ENCODE data around the gene PCP4. TPM values are rescaled to one million over a fixed set of nuclear protein-coding genes. Genes with fewer than 3 reads are reported as not detected.

PCP4 gene
- total RNA-seq, 1 donor from 2014 or later = 5.4 TPM

GRCh38 chr21:39863111-39863510 lies 4.1 kb upstream of the PCP4 start:
- Histone ChIP-seq H3K27me3 (ENCODE audit: low read depth) (peaks cover 8% of the 10 kb centered on the region), H3K27ac (replicated peaks) (no peak overlapping the region), H3K4me1 (no peaks in the 10 kb centered on the region), H3K36me3 (no peaks in the 10 kb centered on the region), H3K9me3 (replicated peaks) (no peaks in the 10 kb centered on the region), H3K4me3 (no peak overlapping the region)
- no peak for TF ChIP-seq CTCF (IDR thresholded peaks at IDR 0.05; ENCODE audit: borderline replicate concordance)
- no peak for DNase-seq
- intact Hi-C loops (cut with micrococcal nuclease) = loop anchor here (5.0 kb wide), 1 partner anchor 259 kb away; no protein-coding TSS in a partner anchor

GRCh38 chr21:39866093-39866492 lies 1.1 kb upstream of the PCP4 start:
- H3K27me3 ChIP-seq (ENCODE audit: low read depth) = peaks cover 12% of the 10 kb centered on the region
- H3K4me1 ChIP-seq = no peaks in the 10 kb centered on the region
- intact Hi-C loops (cut with micrococcal nuclease) = no loop called here
- H3K36me3 ChIP-seq = no peaks in the 10 kb centered on the region
- H3K9me3 ChIP-seq (replicated peaks) = no peaks in the 10 kb centered on the region
- no peak overlapping the region for H3K4me3 ChIP-seq
- no peak for TF ChIP-seq CTCF (IDR thresholded peaks at IDR 0.05; ENCODE audit: borderline replicate concordance)
- no peak overlapping the region for H3K27ac ChIP-seq (replicated peaks)
- no peak for DNase-seq

DNA sequence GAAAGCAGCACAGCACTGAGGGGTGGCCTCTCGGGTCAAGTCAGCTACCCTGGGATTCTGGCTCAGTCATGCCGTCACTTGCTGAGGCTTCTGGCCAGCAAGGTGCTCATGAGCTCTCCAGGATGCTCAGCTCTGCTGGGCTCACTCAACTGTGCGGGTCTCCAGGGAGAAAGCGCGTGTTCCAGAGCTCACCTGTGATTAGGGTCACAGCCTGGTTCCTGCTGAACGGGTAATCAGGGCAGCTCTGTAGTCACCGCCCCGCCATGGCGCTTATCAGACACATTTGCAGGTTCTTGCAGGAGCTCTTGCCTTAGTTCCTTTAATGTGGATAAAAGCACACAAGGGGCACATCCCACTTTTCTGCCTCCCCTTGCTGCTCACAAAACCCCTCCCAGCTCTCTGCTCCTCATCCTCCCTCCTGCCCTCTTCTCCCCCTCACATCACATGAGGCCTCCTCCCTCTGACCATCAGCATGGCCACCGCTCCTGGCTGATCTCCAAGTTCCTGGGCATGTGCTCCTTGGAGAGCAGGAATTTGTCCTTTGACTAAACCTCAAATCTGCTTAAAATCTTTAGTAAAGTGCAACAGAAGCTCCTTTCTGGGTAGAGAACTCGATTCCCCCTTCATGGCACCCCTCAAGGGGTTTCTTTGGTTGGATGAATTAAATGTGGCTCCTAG lies 2.0 kb downstream of the PCP4 start:
- Histone ChIP-seq H3K4me3 (no peak overlapping the region), H3K27me3 (ENCODE audit: low read depth) (peaks cover 12% of the 10 kb centered on the region), H3K4me1 (no peaks in the 10 kb centered on the region), H3K36me3 (no peaks in the 10 kb centered on the region), H3K9me3 (replicated peaks) (no peaks in the 10 kb centered on the region), H3K27ac (replicated peaks) (no peak overlapping the region)
- intact Hi-C loops (cut with micrococcal nuclease) = no loop called here
- TF ChIP-seq CTCF (IDR thresholded peaks at IDR 0.05; ENCODE audit: borderline replicate concordance) = no peak
- no peak for DNase-seq

- H3K27ac ChIP-seq (replicated peaks) = no peak overlapping the region
- no peak for TF ChIP-seq CTCF (IDR thresholded peaks at IDR 0.05; ENCODE audit: borderline replicate concordance)
- H3K4me3 ChIP-seq = no peak overlapping the region
- H3K27me3 ChIP-seq (ENCODE audit: low read depth) = no peaks in the 10 kb centered on the region
- H3K36me3 ChIP-seq = no peaks in the 10 kb centered on the region
- no peaks in the 10 kb centered on the region for H3K9me3 ChIP-seq (replicated peaks)
- H3K4me1 ChIP-seq = no peaks in the 10 kb centered on the region
- intact Hi-C loops (cut with micrococcal nuclease) = no loop called here
- no peak for DNase-seq
These were observed 6.4 kb downstream of the PCP4 start for GRCh38 chr21:39873687-39874086.

- Histone ChIP-seq H3K27me3 (ENCODE audit: low read depth) (no peaks in the 10 kb centered on the region), H3K9me3 (replicated peaks) (no peaks in the 10 kb centered on the region), H3K36me3 (no peaks in the 10 kb centered on the region), H3K27ac (replicated peaks) (no peak overlapping the region), H3K4me3 (no peak overlapping the region), H3K4me1 (no peaks in the 10 kb centered on the region)
- DNase-seq = no peak
- no peak for TF ChIP-seq CTCF (IDR thresholded peaks at IDR 0.05; ENCODE audit: borderline replicate concordance)
- intact Hi-C loops (cut with micrococcal nuclease) = no loop called here
These were observed 7.0 kb downstream of the PCP4 start for GRCh38 chr21:39874206-39874605.
